ENCODE results near the gene MINDY4.

The MINDY4 gene

GRCh38 chr7:30780941-30781340 is 9.7 kb downstream of the MINDY4 start:
- no peak overlapping the region for H3K4me3 Mint-ChIP-seq
- no peaks in the 10 kb centered on the region for H3K4me1 Mint-ChIP-seq
- H3K36me3 Mint-ChIP-seq: peaks cover 5% of the 10 kb centered on the region
- no peak overlapping the region for H3K27ac Mint-ChIP-seq
- H3K9me3 Mint-ChIP-seq: no peaks in the 10 kb centered on the region
- no peaks in the 10 kb centered on the region for H3K27me3 Mint-ChIP-seq

GRCh38 chr7:30782690-30783089 is 11.5 kb downstream of the MINDY4 start:
- Mint-ChIP-seq H3K4me3 (no peak overlapping the region), H3K27me3 (no peaks in the 10 kb centered on the region), H3K9me3 (no peaks in the 10 kb centered on the region), H3K27ac (no peak overlapping the region), H3K4me1 (no peaks in the 10 kb centered on the region), H3K36me3 (peaks cover 5% of the 10 kb centered on the region)

GRCh38 chr7:30785786-30786185 is 14.6 kb downstream of the MINDY4 start:
- Mint-ChIP-seq H3K4me1 (no peaks in the 10 kb centered on the region), H3K27me3 (no peaks in the 10 kb centered on the region), H3K36me3 (peaks cover 5% of the 10 kb centered on the region), H3K9me3 (no peaks in the 10 kb centered on the region), H3K27ac (no peak overlapping the region), H3K4me3 (no peak overlapping the region)

GRCh38 chr7:30787486-30787885 is 16.3 kb downstream of the MINDY4 start:
- Mint-ChIP-seq H3K4me3 (no peak overlapping the region), H3K36me3 (peaks cover 5% of the 10 kb centered on the region), H3K9me3 (no peaks in the 10 kb centered on the region), H3K4me1 (no peaks in the 10 kb centered on the region), H3K27me3 (no peaks in the 10 kb centered on the region), H3K27ac (no peak overlapping the region)

GRCh38 chr7:30788640-30789333 is 17.6 kb downstream of the MINDY4 start:
- peaks cover 5% of the 10 kb centered on the region for H3K36me3 Mint-ChIP-seq
- H3K27me3 Mint-ChIP-seq: no peaks in the 10 kb centered on the region
- H3K4me1 Mint-ChIP-seq: no peaks in the 10 kb centered on the region
- H3K27ac Mint-ChIP-seq: no peak overlapping the region
- H3K9me3 Mint-ChIP-seq: no peaks in the 10 kb centered on the region
- no peak overlapping the region for H3K4me3 Mint-ChIP-seq

GRCh38 chr7:30789334-30789711 is 18.1 kb downstream of the MINDY4 start:
- Mint-ChIP-seq H3K9me3 (no peaks in the 10 kb centered on the region), H3K27me3 (no peaks in the 10 kb centered on the region), H3K4me3 (no peak overlapping the region), H3K4me1 (no peaks in the 10 kb centered on the region), H3K36me3 (peaks cover 3% of the 10 kb centered on the region), H3K27ac (no peak overlapping the region)

GRCh38 chr7:30790356-30790755 is 19.1 kb downstream of the MINDY4 start:
- Mint-ChIP-seq H3K27me3 (no peaks in the 10 kb centered on the region), H3K27ac (no peak overlapping the region), H3K4me3 (no peak overlapping the region), H3K4me1 (no peaks in the 10 kb centered on the region), H3K9me3 (no peaks in the 10 kb centered on the region), H3K36me3 (peaks cover 2% of the 10 kb centered on the region)

- Mint-ChIP-seq H3K4me1 (no peaks in the 10 kb centered on the region), H3K9me3 (no peaks in the 10 kb centered on the region), H3K27me3 (no peaks in the 10 kb centered on the region), H3K27ac (no peak overlapping the region), H3K4me3 (no peak overlapping the region), H3K36me3 (no peaks in the 10 kb centered on the region)
These were observed 19.9 kb downstream of the MINDY4 start for GRCh38 chr7:30791114-30791513.

- Mint-ChIP-seq H3K4me3 (no peak overlapping the region), H3K36me3 (no peaks in the 10 kb centered on the region), H3K4me1 (no peaks in the 10 kb centered on the region), H3K27me3 (no peaks in the 10 kb centered on the region), H3K9me3 (no peaks in the 10 kb centered on the region), H3K27ac (no peak overlapping the region)
These were observed 24.1 kb downstream of the MINDY4 start for GRCh38 chr7:30795161-30795948.

- Mint-ChIP-seq H3K36me3 (no peaks in the 10 kb centered on the region), H3K27me3 (no peaks in the 10 kb centered on the region), H3K4me3 (no peak overlapping the region), H3K27ac (no peak overlapping the region), H3K9me3 (no peaks in the 10 kb centered on the region), H3K4me1 (no peaks in the 10 kb centered on the region)
These were observed 25.1 kb downstream of the MINDY4 start for GRCh38 chr7:30796105-30796869.

- no peak overlapping the region for H3K4me3 Mint-ChIP-seq
- H3K27ac Mint-ChIP-seq: no peak overlapping the region
- H3K36me3 Mint-ChIP-seq: no peaks in the 10 kb centered on the region
- H3K27me3 Mint-ChIP-seq: no peaks in the 10 kb centered on the region
- no peaks in the 10 kb centered on the region for H3K9me3 Mint-ChIP-seq
- H3K4me1 Mint-ChIP-seq: no peaks in the 10 kb centered on the region
These were observed 26.2 kb downstream of the MINDY4 start for GRCh38 chr7:30797176-30798040.

GRCh38 chr7:30799206-30799975 is 28.2 kb downstream of the MINDY4 start:
- H3K27me3 Mint-ChIP-seq: no peaks in the 10 kb centered on the region
- H3K4me1 Mint-ChIP-seq: no peaks in the 10 kb centered on the region
- H3K27ac Mint-ChIP-seq: no peak overlapping the region
- no peak overlapping the region for H3K4me3 Mint-ChIP-seq
- no peaks in the 10 kb centered on the region for H3K36me3 Mint-ChIP-seq
- H3K9me3 Mint-ChIP-seq: no peaks in the 10 kb centered on the region

- Mint-ChIP-seq H3K27me3 (no peaks in the 10 kb centered on the region), H3K9me3 (no peaks in the 10 kb centered on the region), H3K4me1 (no peaks in the 10 kb centered on the region), H3K36me3 (no peaks in the 10 kb centered on the region), H3K27ac (no peak overlapping the region), H3K4me3 (no peak overlapping the region)
These were observed 28.9 kb downstream of the MINDY4 start for GRCh38 chr7:30799976-30800661.

GRCh38 chr7:30800785-30801252 is 29.6 kb downstream of the MINDY4 start:
- H3K4me1 Mint-ChIP-seq: no peaks in the 10 kb centered on the region
- no peaks in the 10 kb centered on the region for H3K36me3 Mint-ChIP-seq
- no peaks in the 10 kb centered on the region for H3K9me3 Mint-ChIP-seq
- H3K27ac Mint-ChIP-seq: no peak overlapping the region
- no peak overlapping the region for H3K4me3 Mint-ChIP-seq
- H3K27me3 Mint-ChIP-seq: no peaks in the 10 kb centered on the region
